CD1c-positive myeloid dendritic cell (primary cell): ENCODE results near the gene LHB.

Experiments used
- DNase-seq: peaks from one replicate; pipeline ENCODE4 v3.0.0-alpha.2; 2016; ENCODE audit errors: extremely low spot score

The LHB gene

DNA sequence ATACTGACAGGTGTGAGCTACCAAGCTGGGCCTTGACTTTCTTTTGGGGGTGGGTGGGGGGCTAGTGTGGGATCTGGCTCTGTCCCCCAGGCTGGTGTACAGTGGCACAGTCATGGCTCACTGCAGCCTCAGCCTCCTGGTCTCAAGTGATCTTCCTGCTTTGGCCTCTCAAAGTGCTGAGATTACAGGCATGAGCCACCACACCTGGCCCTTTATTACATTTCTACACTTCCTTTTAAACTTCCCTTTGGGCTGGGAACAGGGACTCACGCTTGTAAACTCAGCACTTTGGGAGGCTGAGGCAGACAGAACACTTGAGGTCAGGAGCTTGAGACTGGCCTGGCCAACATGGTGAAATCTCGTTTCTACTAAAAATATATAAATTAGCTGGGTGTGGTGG, 39.8 kb downstream of the LHB start:
- no peak for DNase-seq

DNA sequence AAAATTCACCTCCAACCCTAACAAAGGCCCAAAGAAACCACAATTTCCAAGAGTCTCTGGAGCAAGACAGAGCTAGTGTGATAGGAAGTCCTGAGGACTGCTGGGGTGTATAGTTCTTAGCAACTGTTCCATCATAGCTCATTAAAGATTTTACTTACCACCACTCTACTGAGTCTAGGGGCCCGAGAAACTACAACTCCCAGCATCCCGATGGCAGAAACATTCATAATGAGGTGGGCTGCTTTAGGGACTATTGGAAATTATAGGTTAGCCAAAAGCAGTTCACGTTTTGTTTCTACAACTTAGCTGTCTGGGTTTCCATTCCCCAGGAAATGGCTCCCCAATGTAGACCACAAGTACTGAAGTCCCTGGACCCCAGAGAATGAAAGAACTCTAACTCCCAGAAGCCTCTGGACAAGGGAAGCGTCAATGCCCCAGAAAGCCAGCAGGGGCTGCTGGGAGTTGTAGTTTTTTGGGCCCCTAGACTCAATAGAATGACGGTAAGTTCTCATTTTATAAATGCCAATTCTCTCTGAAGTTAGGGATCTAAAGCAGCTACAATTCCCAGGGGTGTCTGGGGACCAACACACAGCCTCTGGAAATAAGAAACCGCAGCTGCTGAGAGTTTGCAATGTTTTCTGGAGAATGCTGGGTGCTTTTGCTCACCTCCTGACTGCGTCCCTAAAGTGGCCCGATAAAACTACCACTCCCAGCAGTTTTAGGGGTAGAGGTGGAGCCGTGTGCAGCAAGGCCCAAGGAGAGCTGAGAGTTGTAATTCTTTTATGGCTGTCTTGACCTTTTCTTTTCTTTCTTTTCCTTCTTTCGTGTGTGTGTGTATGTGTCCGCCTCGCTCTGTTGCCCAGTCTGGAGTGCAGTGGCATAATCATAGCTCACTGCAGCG, 40.7 kb downstream of the LHB start:
- no peak for DNase-seq

DNA sequence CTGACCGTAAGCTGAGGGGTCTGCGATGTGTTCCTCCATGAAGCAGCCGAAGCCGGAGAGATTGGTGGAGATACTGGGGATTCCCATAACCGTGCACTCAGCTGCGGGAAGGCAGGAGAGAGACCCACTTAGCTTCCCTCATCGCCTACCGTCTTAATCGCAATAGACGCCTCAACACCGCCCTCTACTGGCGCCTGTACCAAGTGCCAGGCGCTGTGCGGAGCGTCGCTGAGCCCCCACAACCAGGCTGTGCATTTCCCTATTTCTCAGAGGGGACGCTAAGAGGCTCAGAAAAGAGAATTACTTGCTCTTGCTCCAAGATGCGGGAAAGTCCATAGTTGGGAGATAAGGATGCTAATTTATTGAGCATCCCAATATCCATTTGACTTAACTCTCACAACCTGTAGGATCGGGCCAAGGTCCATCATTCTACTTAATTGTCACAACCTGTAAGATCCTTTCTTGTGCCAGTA, 45.9 kb downstream of the LHB start:
- peak; percentile 94 for DNase-seq

DNA sequence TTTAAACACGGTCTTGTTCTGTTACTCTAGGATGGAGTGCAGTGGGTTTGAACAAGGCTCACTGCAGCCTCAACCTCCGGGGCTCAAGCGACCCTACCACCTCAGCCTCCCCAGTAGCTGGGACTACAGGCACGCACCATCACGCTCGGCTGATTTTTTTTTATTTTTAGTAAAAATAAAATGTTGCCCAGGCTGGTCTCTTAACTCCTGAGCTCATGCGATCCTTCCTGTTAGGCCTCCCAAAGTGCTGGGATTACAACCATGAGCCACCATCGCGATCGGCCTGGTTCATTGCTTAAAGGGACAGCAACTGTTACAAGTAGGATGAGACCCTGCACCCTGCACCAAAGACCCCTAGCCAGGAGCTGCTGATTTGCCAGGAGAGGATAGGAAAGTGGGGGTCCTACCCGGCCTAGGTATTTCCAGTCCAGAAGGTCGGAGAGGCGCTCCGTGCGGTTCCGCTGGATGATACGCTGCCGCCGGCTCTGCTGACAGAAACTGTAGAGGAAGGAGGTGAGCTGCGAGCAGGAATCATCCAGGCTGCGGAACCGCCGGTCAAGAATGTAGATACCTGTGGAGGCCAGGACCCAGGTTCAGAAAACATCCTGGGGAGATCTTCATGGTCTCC, 46.6 kb downstream of the LHB start:
- no peak for DNase-seq

DNA sequence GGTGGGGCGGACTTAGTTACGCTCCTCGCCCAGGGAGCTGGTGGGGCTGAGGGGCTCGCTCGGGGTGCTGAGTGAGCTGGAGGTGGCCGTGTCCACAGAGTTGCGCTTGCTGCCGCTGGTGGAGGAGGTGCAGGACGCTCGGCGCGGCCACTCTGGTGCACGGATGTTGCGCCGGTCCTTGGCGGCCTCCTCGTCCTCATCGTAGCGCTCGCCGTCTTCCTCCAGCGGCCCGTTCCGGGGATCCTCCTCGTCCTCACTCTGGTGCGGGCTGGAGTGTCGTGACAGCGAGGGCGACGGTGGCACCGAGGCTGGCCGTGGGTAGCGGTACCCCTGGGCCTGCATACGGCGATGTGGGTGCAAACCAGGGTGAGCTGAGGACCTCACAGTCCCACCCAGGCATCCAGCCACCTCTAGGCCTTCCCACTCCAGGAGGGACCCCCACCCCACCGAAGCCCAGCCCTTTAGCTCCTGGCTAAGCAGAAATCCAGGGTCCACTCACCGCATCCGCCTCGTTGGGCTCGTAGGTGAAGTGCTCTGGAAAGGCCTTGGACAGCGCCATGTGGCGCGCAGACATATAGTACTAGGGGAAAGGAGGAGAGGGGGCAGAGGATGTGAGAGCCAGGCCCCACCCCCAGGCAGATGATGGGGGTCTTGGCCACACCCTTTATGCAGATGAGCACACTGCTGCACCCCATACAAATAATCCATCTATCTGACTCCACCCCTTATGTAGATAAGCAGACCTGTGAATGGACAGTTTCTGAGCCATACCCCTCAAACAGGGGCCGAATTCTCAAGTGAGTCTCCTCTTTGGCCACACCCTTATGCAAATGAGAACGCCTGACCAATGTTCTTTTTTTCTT, 47.4 kb downstream of the LHB start:
- DNase-seq: peak; percentile 52

DNA sequence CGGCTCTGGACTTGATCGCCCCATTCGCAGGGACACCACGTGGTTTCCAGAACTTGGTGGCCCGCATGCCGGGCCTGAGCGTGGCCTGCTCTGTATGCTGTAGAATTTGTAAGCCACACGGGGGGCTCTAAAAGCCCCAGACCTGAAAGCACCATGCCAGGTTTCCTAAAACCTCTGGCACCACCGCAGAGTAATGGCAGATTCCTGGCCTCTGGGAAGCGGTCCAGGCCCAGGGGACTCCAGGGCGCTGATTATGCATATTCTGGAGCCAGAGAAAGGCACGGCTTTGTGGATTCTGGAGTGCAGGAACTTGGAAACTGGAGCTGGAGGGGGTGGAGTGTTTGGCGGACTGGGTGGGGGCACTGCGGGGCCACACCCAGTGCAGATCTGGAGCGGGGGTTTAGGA, 48.1 kb downstream of the LHB start:
- no peak for DNase-seq

DNA sequence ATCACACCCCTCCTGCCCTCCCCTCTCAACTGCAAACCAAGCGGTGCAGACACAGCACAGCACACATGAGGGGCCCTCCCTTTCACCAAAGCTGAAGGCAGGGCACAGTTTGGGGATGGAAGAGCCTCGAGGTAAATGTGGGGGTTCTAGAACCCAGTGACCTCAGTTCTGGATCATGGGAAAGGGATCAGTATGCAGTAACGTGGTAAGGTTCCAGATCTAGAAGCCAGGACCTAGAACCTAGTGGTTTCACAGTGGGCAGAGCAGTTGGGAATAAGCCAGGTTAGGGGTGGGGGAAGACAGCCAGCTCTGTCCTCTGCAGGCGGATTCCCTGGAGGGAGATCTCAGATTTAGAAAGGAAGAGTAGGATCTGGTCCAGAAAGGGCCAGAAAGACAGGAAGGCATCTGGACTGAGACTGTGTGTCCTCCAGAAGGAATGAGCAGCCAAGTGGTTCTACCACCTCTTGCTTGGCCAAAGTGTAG, 48.7 kb downstream of the LHB start:
- DNase-seq: no peak

DNA sequence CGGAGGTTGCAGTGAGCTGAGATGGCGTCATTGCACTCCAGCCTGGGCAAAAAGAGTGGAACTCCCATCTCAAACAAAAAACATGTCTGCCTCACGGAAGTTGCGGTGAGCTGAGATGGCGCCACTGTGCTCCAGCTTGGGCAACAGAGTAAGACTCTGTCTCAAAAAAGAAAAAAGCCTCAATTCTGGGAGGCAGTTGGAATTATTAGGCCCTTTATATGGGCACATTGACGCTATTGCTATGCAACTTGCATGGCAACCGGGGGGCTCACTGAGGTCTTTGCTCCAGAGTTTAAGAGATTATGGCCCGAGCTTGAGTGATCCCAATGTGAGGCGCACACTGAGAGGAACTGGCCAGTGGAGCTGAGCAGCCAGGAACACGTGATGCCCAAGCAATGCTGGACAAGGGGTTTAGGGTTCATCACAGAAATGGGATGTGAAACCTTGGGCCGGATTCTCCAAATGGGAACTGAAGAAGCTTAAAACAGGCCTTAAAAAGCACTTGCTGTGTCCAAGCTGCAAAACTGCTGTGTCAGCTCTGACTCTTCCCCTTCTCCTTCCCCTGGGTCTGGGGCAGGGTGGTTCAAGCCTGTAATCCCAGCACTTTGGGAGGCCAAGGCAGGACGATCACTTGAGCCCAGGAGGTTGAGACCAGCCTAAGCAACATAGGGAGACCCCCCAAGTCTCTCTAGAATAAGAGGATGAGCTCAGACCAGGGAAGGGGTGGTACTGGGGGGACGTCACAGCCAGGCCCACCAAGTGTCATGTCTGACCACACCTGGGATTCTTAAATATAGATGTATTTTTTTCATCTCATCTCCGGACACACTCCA, 49.3 kb downstream of the LHB start:
- DNase-seq: peak; percentile 96

DNA sequence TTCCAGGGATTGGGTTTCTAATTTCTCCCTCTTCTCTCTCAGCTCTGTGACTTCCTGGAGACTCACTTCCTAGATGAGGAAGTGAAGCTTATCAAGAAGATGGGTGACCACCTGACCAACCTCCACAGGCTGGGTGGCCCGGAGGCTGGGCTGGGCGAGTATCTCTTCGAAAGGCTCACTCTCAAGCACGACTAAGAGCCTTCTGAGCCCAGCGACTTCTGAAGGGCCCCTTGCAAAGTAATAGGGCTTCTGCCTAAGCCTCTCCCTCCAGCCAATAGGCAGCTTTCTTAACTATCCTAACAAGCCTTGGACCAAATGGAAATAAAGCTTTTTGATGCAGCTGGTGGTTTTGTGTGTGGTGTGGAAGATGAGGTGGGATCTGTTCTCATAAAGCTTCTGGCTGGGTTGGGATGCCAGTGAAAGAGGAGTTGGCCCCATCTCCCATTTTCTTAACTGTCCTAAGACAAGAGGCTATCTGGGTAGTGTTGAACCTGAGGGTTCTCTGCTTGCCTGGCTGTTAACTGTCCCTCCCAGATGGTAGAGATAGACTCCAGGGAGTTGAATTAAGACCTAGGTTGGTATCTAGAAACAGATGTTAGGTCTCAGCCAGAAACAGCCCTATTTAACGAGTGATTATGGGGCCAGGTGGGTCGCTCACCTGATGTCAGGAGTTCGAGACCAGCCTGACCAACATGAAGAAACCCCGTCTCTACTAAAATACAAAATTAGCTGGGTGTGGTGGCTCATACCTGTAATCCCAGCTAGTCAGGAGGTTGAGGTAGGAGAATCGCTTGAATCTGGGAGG, 50.1 kb downstream of the LHB start:
- DNase-seq: peak; percentile 59
